DOHH2 (cell line): Measurements from ENCODE around the gene ADGRB3.
A peak's percentile ranks its signal among the peaks of the same experiment; 100 is the strongest.

Experiments
- H3F3A ChIP-seq: fragments of 200-600 bp; sonication (generic), shearing (Covaris generic); 2 replicates; pipeline ENCODE4 v1.6.0; 2016; ENCODE audit warnings: antibody characterized with exemption, mild to moderate bottlenecking; ENCODE audit not compliant: control insufficient read depth, insufficient read depth
- H3K27ac ChIP-seq: fragments of 200-600 bp; sonication (generic); 2 replicates; pipeline ENCODE4 v1.5.1; 2014; ENCODE audit warnings: low read depth, mild to moderate bottlenecking, low read length, moderate library complexity
- H3K27me3 ChIP-seq: fragments of 200-600 bp; sonication (generic); 2 replicates; pipeline ENCODE4 v1.6.1; 2014; ENCODE audit warnings: mild to moderate bottlenecking, low read length, mixed read lengths; ENCODE audit not compliant: control insufficient read depth
- H3K36me3 ChIP-seq: fragments of 200-600 bp; sonication (generic); 2 replicates; pipeline ENCODE4 v1.6.1; 2014; ENCODE audit warnings: mild to moderate bottlenecking, low read length, moderate library complexity, mixed read lengths; ENCODE audit not compliant: control insufficient read depth
- H3K4me1 ChIP-seq: fragments of 200-600 bp; sonication (generic); 2 replicates; pipeline ENCODE4 v1.6.1; 2014; ENCODE audit warnings: mild to moderate bottlenecking, low read length, mixed read lengths; ENCODE audit not compliant: control insufficient read depth
- H3K4me2 ChIP-seq: fragments of 200-600 bp; sonication (generic); 2 replicates; pipeline ENCODE4 v1.6.0; 2014; ENCODE audit warnings: mild to moderate bottlenecking, low read length, moderate library complexity
- H3K4me3 ChIP-seq: fragments of 200-600 bp; sonication (generic); 2 replicates; pipeline ENCODE4 v1.5.1; 2014; ENCODE audit warnings: mild to moderate bottlenecking, low read length, mixed read lengths
- H3K79me2 ChIP-seq: fragments of 200-600 bp; sonication (generic); 2 replicates; pipeline ENCODE4 v1.6.1; 2014; ENCODE audit warnings: mild to moderate bottlenecking, low read length, mixed read lengths; ENCODE audit not compliant: control insufficient read depth
- H3K9me2 ChIP-seq: fragments of 200-600 bp; sonication (generic); replicated peaks from 2 replicates; pipeline ENCODE4 v1.6.1; 2014; ENCODE audit warnings: mild to moderate bottlenecking, low read length, mixed read lengths; ENCODE audit not compliant: control insufficient read depth
- H3K9me3 ChIP-seq: fragments of 200-600 bp; sonication (generic); 2 replicates; pipeline ENCODE4 v1.6.1; 2014; ENCODE audit warnings: antibody characterized with exemption, low read length, mixed read lengths; ENCODE audit not compliant: control insufficient read depth, insufficient read depth
- H4K20me1 ChIP-seq: fragments of 200-600 bp; sonication (generic); 2 replicates; pipeline ENCODE4 v1.6.0; 2014; ENCODE audit warnings: low read depth, mild to moderate bottlenecking, antibody characterized with exemption, low read length, moderate library complexity; ENCODE audit not compliant: control insufficient read depth, insufficient read depth
- CTCF ChIP-seq: fragments of 200-600 bp; sonication (generic); IDR thresholded peaks from one replicate; pipeline ENCODE4 v1.5.1; 2014; ENCODE audit warnings: antibody characterized with exemption, mild to moderate bottlenecking, low read depth, low read length; ENCODE audit not compliant: poor library complexity, severe bottlenecking
- EZH2phosphoT487 ChIP-seq: fragments of 200-600 bp; sonication (generic); IDR thresholded peaks from 2 replicates; pipeline ENCODE4 v1.6.1; 2017; ENCODE audit warnings: borderline replicate concordance, mild to moderate bottlenecking, antibody characterized with exemption, low read length, moderate library complexity, mixed read lengths

ADGRB3 gene

GRCh38 chr6:68958327-68958726 lies 323.2 kb downstream of the ADGRB3 start:
- Histone ChIP-seq H3K27me3 (0 out of 2 replicates have a peak, but pooled peaks cover 3% of the 10 kb centered on the region), H3F3A (no peaks in the 10 kb centered on the region)

DNA sequence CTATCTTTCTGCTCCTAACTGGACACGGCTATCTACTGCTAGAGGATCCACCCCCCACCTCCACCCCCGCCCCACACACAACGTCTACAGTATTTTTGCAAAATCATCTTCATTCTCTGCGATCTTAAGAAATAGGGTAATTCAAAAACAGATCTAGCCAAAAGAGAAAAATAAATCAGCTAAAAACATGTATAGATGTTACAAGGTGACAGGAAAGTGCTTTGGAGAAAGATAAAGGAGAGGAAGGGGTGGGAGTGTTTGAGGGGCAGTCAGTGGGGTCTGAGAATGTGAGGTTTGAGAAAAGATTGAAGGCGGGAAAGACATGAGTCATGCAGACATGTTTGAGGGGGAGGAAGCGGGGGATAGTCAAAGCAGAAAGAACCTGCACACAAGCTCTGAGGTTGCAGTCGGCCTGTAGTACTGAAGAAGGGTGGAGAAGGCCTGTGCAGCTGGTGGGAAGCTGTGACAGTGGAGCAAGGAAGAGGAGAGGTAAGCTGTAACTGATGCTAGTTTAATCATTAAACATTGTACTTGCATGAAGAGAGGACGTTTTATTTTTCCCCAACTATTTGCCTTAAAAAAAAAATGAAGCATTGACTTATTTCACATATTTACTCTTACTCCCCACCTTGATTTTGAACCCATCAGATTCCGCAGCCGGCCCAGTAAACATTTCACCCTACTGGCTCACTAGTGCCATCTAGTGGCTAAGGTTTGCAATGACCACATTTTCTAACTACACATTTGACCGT lies 332.6 kb downstream of the ADGRB3 start:
- no peak overlapping the region for H3K4me2 ChIP-seq
- no peaks in the 10 kb centered on the region for H3K36me3 ChIP-seq

More at GRCh38 chr6:68958327-68958726, 323.2 kb downstream of the ADGRB3 start:
- no peaks in the 10 kb centered on the region for H3K79me2 ChIP-seq
- H3K4me1 ChIP-seq: no peaks in the 10 kb centered on the region
- H4K20me1 ChIP-seq: no peaks in the 10 kb centered on the region
- H3K36me3 ChIP-seq: no peaks in the 10 kb centered on the region
- TF ChIP-seq EZH2phosphoT487 (no peak), CTCF (peak; percentile 27)
- no peaks in the 10 kb centered on the region for H3K9me2 ChIP-seq
- H3K27ac ChIP-seq: no peak overlapping the region
- no peaks in the 10 kb centered on the region for H3K9me3 ChIP-seq
- H3K4me3 ChIP-seq: no peak overlapping the region
- no peak overlapping the region for H3K4me2 ChIP-seq

DNA sequence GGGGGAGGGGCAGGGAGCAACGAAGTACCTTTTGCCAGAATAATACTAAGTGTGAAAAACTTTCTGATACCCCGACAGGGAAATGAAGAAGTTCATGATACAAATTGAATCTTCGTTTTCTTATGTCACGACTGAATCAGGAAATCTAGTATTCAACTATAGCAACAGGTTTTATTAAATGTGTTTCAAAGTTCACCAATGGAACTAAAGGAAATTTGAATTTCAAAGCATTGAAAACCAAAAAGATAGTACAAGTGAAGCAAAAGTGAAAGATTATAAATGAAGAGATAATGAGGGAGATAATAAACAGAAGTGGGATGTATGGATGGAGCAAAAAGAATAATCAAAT lies 333.2 kb downstream of the ADGRB3 start:
- Histone ChIP-seq H3K4me2 (no peak overlapping the region), H3F3A (no peaks in the 10 kb centered on the region), H3K36me3 (no peaks in the 10 kb centered on the region), H3K27ac (no peak overlapping the region), H4K20me1 (no peaks in the 10 kb centered on the region), H3K79me2 (no peaks in the 10 kb centered on the region), H3K27me3 (peaks cover 9% of the 10 kb centered on the region; the same call in 1 of the 2 replicates), H3K4me3 (no peak overlapping the region), H3K9me3 (no peaks in the 10 kb centered on the region), H3K4me1 (no peaks in the 10 kb centered on the region), H3K9me2 (no peaks in the 10 kb centered on the region)
- TF ChIP-seq CTCF: no peak
- no peak for TF ChIP-seq EZH2phosphoT487

More for the DNA sequence above, 332.6 kb downstream of the ADGRB3 start:
- Histone ChIP-seq H4K20me1 (no peaks in the 10 kb centered on the region), H3K79me2 (no peaks in the 10 kb centered on the region), H3F3A (no peaks in the 10 kb centered on the region), H3K27me3 (peaks cover 9% of the 10 kb centered on the region; the same call in 1 of the 2 replicates), H3K27ac (no peak overlapping the region), H3K9me3 (no peaks in the 10 kb centered on the region), H3K4me1 (no peaks in the 10 kb centered on the region), H3K4me3 (no peak overlapping the region), H3K9me2 (no peaks in the 10 kb centered on the region)
- peak; percentile 86 for TF ChIP-seq CTCF
- no peak for TF ChIP-seq EZH2phosphoT487
